ENCODE measurements around the gene NXNL1.

NXNL1 gene

GRCh38 chr19:17419154-17419620, 41.5 kb downstream of the NXNL1 start:
- peak; percentile 24 for DNase-seq

DNA sequence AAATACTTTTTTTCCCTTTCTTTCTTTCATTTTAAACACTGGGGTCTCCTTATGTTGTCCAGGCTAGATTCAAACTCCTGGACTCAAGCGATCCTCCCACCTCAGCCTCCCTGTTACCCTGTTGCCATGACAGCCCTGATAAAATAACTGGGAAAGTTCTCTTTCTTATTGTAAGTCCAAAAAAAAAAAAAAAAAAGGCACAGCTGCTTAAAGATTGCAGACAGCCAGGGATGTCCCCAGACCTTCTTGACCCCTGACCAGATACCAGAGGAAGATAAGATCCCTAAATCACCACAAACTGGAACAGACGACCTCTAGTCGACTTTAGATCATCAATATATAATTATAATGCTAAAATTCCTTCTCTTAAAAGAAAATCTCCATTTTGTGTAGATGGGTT, 42.0 kb downstream of the NXNL1 start:
- no peak for DNase-seq

DNA sequence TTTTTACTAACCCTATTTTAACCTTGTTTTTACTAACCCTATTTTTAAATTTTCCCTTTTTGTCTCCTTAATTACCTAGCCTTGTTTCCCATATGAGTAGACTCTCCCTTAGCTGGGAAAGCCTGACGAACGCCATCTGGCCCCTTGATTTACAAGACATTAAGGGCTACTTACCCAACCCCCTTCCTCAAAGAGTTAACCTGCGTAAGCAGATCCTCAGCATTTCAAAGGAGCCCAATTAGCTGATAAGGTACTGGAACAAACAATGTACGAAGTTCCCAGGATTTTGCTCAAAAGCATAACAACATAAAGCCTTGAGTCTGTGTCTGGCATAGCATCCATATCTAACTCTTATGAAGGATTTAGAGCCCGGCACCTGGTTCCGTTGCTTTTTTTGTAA, 45.6 kb downstream of the NXNL1 start:
- DNase-seq = no peak

DNA sequence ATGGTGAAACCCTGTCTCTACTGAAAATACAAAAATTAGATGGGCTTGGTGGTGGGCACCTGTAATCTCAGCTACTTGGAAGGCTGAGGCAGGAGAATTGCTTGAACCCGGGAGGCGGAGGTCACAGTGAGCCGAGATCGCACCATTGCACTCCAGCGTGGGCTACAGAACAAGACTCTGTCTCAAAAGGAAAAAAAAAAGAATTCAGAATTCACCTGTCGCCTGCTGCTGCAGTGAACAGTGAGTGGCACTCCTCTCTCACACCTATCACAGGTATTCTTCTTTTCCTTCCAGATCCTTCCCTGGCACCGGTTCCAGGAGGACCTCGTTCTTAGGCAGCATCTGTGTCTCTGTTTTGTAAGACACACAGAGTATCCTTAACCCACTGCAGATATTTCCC, 46.6 kb downstream of the NXNL1 start:
- no peak for DNase-seq

GRCh38 chr19:17411801-17412200, 48.9 kb downstream of the NXNL1 start:
- no peak for DNase-seq

DNA sequence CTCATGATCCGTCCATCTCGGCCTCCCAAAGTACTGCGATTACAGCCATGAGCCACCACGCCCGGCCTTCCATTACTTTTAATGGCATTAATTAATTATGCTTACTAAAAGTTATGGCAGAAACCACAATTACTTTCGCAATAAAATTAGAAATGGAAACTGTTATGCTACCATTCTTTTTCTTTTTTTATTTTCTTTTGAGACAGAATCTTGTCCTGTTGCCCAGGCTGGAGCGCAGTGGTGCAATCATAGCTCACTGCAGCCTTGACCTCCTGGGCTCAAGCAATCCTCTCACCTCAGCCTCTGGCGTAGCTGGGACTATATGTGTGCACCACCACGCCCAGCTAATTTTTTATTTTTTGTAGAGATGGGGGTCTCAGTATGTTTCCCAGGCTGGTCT, 50.7 kb downstream of the NXNL1 start:
- DNase-seq = no peak

GRCh38 chr19:17406887-17407196, 53.9 kb downstream of the NXNL1 start:
- peak; percentile 74 for DNase-seq

DNA sequence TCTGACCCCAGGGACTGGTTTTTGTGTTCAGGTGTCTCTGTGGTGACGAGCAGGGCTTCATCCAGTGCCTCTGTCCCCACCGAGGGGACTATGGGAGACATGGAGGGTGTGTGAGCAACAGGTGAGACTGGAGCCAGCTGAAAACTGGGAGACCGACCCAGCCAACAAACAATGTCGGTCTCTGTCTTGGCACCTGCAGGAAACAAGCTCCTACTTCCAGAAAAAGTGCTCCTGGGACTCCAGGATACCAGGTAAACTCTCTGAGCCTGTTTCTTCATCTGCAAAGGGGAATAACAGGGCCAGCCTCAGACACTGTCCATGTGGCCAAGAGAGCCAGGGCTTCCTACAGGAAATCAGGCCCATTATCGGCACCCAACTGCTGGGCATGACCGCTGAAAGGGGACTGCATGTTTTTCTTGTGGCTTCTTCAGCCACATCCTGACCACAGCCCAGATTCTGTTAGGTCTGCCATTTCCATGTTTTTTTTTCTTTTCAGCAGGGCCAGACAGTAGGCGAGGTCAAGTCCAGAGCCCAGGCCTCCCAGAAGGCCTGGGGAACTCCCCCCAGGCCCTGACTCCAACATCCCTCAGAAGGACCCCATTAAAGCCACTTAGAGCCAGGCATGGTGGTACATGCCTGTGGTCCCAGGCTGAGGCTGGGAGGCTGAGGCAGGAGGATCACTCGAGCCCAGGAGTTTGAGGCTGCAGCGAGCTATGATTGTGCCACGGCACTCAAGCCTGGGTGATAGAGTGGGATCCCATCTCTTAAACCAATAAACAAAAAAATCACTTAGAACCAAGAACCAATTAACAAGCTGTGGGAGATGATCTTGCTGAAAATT, 54.5 kb downstream of the NXNL1 start:
- peak; percentile 77 for DNase-seq

All from RPMI8226 (cell line).